Heart left ventricle (tissue), 16 donors: ENCODE measurements around the gene LTBP2. TPM values are rescaled to one million over a fixed set of nuclear protein-coding genes. Genes with fewer than 3 reads are reported as not detected.

Source experiments
- ATAC-seq, 4 donors: fragments of 200-7000 bp; cut with Tn5 transposase; one replicate each; pipeline ENCODE4 v1.9.1; 2020 to 2022; ENCODE audit warnings: moderate library complexity in 4 of 4, mild to moderate bottlenecking in 3 of 4, moderate number of reproducible peaks in 1 of 4
- DNase-seq, 5 donors: peaks; one replicate each; pipeline ENCODE4 v3.0.0-alpha.2; 2020
- H3K27ac ChIP-seq, 12 donors: fragments of 200-600 bp; sonication (generic) in 4 of 12; one replicate each; pipeline versions ENCODE4 v1.5.0 to v1.8.0; 2016 to 2022; ENCODE audit warnings: mild to moderate bottlenecking in 2 of 12
- H3K27me3 ChIP-seq, 9 donors: fragments of 200-600 bp; sonication (generic) in 2 of 9; one replicate each; pipeline versions ENCODE4 v1.5.1 to v1.8.0; 2016 to 2022; ENCODE audit warnings: mild to moderate bottlenecking in 3 of 9
- H3K36me3 ChIP-seq, 9 donors: fragments of 200-600 bp; sonication (generic) in 2 of 9; one replicate each; pipeline versions ENCODE4 v1.5.0 to v1.8.0; 2018 to 2022; ENCODE audit warnings: mild to moderate bottlenecking in 2 of 9
- H3K4me1 ChIP-seq, 12 donors: fragments of 200-600 bp; sonication (generic) in 4 of 12; one replicate each; pipeline versions ENCODE4 v1.5.0 to v1.8.0; 2016 to 2022; ENCODE audit warnings: mild to moderate bottlenecking in 3 of 12
- H3K4me3 ChIP-seq, 12 donors: fragments of 200-600 bp; sonication (generic) in 4 of 12; one replicate each; pipeline versions ENCODE4 v1.5.0 to v1.8.0; 2017 to 2022; ENCODE audit warnings: mild to moderate bottlenecking in 9 of 12, moderate library complexity in 4 of 12
- H3K9me3 ChIP-seq, 12 donors: fragments of 200-600 bp; sonication (generic) in 4 of 12; one replicate each; pipeline versions ENCODE4 v1.5.0 to v1.8.0; 2016 to 2022; ENCODE audit warnings: mild to moderate bottlenecking in 1 of 12
- CTCF ChIP-seq, 12 donors: fragments of 200-600 bp; sonication (generic) in 4 of 12; IDR thresholded peaks; one replicate each; pipeline versions ENCODE4 v1.5.0 to v1.8.0; 2018 to 2022; ENCODE audit warnings: antibody characterized with exemption in 12 of 12, mild to moderate bottlenecking in 5 of 12
- POLR2A ChIP-seq, 2 donors: fragments of 450-650 bp; IDR thresholded peaks; one replicate each; pipeline ENCODE4 v1.6.1; 2017; ENCODE audit warnings: antibody characterized with exemption in 2 of 2, mild to moderate bottlenecking in 2 of 2, moderate library complexity in 2 of 2
- WGBS, 4 donors: extraction: QIAGEN DNeasy Blood & Tissue Kit in 2 of 4; methylation state at CpG; one replicate each; pipeline versions ENCODE4 v1.1.5 to v1.1.7; 2013 to 2018; 5-methylcytosine and 5-hydroxymethylcytosine counted together
- intact Hi-C, 10 donors: fragments of 100-400 bp; cut with DNase I; formaldehyde crosslinking; loops; one replicate each; pipeline versions ENCODE4 v1.11.1 to v1.14.2; 2022
- polyA plus RNA-seq, 2 donors: library from polyadenylated mRNA; stranded (reverse); fragments of 200-250 nt; gene quantifications; one replicate each; pipeline ENCODE4 v1.2.3, GENCODE V29; 2013
- total RNA-seq, 9 donors: library from RNA; depleted of rRNA in 2 of 9; stranded (reverse); fragments of >200 nt in 2 of 9; fragmentation: NEBNext Ultra II Directional in 3 of 9; extraction: Animal tissue kit (Norgen Biotek cat#: 25700) in 3 of 9; gene quantifications; one replicate each; pipeline versions ENCODE4 v1.1.0 to v1.2.4, GENCODE V29; 2016 to 2023
- donor health status: ischemic (EF 13 %, LVEDD 7.1; RV severe dilation, severe dysfunction).
- donor health status: healthy with polysubstance abuse.
- donor health status: DM: no; HTN: yes; CAD: no.
- donor health status: DM: no; HTN: no; CAD: no.
- donor health status: ischemic (EF 25% LVEDD 6.9; RV normal size, moderate dysfunction).
- donor health status: ischemic (EF 25% LVEDD 5.7; RV mildly dilated, moderate dysfunction).
- donor health status: healthy.
- donor health status: DM: yes; HTN: yes; CAD: no.
- donor health status: ischemic (EF 35%, LVEDD 5.7; RV mildly dilated, moderate dysfunction).
- donor health status: nonischemic (EF 11% LVEDD 7.7; RV severe dilation, severe dysfunction).
- donor health status: DM: yes; HTN: yes; CAD: no.
- donor health status: PGD.
- donor health status: ischemic (EF 29% LVEDD 5.4; RV normal size, mild dysfunction).
- donor health status: nonischemic (EF 23%, LVEDD 6.1; RV moderate dilation, normal function).

Gene LTBP2
- total and polyA plus RNA-seq, 11 donors: 4.0 to 69.1 (median 29.5) TPM

DNA sequence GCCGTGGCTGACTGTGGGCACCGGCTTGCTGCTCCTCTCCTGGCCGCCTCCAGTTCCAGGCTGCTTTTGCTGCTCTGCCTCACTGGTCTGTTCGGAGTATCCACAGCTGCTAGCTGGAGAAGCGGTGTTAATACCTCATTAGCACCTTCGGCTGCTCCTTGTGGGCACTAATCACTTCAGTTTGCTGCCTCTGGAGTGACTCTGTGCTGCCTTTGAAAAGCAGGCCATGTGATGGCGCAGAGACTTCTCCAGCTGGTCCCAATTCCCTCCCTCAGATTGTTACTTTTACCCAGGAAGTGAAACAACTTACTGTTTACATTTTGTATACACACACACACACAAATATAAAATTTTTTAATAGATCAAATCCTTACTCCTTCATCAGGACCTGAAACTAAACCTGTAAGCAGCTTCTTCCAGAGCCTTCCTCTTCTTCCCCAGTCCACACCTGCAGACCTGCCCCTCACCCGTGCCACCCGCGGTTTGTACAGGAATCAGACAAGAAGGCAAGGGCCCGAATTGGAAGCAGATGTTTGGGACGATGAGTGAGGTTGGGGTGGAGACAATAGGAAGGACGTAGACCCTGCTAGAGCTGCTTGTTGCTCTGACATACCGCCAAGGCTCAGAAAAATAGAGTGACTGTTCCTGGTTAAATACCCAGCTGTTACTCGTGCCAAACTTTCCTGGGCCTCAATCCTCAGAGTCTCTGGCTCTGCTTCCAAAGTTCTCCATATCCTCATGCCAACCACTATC lies 41.5 kb upstream of the LTBP2 start:
- H3K4me1 ChIP-seq: peaks cover 0 to 24% (median 4%) of the 10 kb centered on the region in 12 donors
- no peak overlapping the region for H3K4me3 ChIP-seq
- peaks cover 0 to 24% (median 6%) of the 10 kb centered on the region in 9 donors for H3K36me3 ChIP-seq
- intact Hi-C loops: no loop called here
- no peak for TF ChIP-seq POLR2A (IDR thresholded peaks at IDR 0.05)
- no peak for TF ChIP-seq CTCF (IDR thresholded peaks at IDR 0.05)
- H3K27me3 ChIP-seq: no peaks in the 10 kb centered on the region
- no peak overlapping the region for H3K27ac ChIP-seq
- no peaks in the 10 kb centered on the region for H3K9me3 ChIP-seq
- ATAC-seq: no peak
- 82 to 86% (median 82%) methylated on average over 15 of the region's 15 CpGs for WGBS, 4 donors
- no peak for DNase-seq

DNA sequence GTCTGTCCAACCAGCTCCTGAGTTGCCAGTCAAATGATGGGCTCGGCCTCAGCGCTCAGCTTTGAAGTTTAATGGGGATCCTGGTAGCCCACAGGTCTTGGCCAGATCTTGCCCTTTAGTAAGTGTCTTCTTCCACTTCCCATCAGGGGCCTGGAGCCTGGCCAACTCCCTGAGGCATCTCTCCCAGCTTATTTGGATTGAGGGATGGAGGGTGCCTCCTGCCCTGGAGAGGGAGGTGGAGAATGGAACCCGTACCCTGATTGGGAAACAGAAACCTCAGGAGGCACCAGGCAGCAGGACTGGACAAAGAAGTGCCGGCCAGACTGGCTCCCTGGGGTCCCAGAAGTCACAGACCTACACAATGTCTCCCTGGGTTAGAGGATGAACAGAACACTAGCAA lies 40.5 kb upstream of the LTBP2 start:
- WGBS, 4 donors: 70 to 89% (median 81%) methylated on average over 3 to 4 of the region's 4 CpGs
- Histone ChIP-seq H3K4me3 (no peak overlapping the region), H3K36me3 (peaks cover 0 to 23% (median 6%) of the 10 kb centered on the region in 9 donors), H3K4me1 (peaks cover 0 to 35% (median 10%) of the 10 kb centered on the region in 12 donors), H3K27ac (no peak overlapping the region), H3K9me3 (no peaks in the 10 kb centered on the region), H3K27me3 (no peaks in the 10 kb centered on the region)
- TF ChIP-seq POLR2A (IDR thresholded peaks at IDR 0.05) (no peak), CTCF (IDR thresholded peaks at IDR 0.05) (no peak)
- intact Hi-C loops: no loop called here
- ATAC-seq (no peak), DNase-seq (no peak)

DNA sequence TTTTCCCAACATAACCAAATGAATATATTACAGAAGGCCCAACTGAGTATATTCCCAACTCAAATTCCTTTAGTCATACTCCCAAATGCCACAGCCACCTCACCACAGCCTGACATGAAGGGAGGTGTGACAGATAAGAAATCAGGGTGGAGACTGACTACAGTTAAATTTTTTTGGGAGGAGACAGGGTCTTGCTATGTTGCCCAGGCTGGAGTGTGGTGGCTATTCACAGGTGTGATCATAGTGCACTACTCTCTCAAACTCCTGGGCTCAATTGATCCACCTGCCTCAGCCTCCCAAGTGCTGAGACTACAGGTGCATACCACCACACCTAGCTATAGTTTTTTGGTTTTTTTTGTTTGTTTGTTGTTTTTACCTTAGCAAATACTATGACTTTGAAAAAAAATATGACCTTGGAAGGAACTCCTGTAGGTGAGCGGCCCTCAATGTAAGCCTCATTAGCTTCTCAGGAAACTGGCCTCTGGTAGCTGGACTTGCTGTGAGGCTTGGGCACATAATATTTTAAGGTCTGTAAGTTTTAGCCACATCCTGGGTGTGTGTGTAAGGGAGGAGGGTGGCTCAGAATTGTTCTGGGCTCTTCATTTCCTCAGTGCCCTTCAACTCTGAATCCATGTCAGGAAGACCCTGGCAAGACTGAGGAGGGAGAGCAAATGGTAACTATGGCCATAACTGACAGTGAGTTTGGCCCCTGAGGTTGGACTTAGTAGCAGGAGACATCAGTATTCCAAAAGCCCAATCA lies 39.1 kb upstream of the LTBP2 start:
- no peak overlapping the region for H3K4me3 ChIP-seq
- no peak overlapping the region for H3K27ac ChIP-seq
- DNase-seq: no peak
- no peak for ATAC-seq
- H3K36me3 ChIP-seq: peaks cover 0 to 11% (median under 1%) of the 10 kb centered on the region in 9 donors
- peaks cover 0 to 36% (median 10%) of the 10 kb centered on the region in 12 donors for H3K4me1 ChIP-seq
- intact Hi-C loops: no loop called here
- WGBS, 4 donors: 91 to 100% (median 94%) methylated on average over 1 of the region's 1 CpG
- no peaks in the 10 kb centered on the region for H3K27me3 ChIP-seq
- TF ChIP-seq POLR2A (IDR thresholded peaks at IDR 0.05) (no peak), CTCF (IDR thresholded peaks at IDR 0.05) (no peak)
- no peaks in the 10 kb centered on the region for H3K9me3 ChIP-seq

DNA sequence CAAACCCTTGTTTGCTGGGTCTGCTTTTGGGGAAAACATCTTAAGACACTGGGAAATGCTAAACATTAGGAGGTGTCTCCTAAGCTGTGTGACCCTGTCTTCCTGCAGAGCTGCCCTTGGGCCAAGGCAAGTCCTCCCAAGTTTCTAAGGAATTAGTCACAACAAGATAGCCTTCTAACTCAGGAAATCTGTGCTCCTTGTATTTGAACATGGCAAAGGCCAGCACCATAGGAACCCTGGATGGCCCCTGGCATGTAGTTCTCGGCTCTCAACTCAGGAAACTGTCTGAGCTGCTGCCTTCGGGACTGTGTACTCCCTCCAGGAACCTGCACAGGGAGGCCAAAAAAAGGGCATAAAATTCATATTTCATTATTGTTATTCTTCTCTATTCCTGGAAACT lies 37.6 kb upstream of the LTBP2 start:
- 67 to 76% (median 70%) methylated on average over 2 of the region's 2 CpGs for WGBS, 4 donors
- no peak for DNase-seq
- Histone ChIP-seq H3K27ac (no peak overlapping the region), H3K27me3 (no peaks in the 10 kb centered on the region), H3K36me3 (peaks cover 0 to 5% (median 0%) of the 10 kb centered on the region in 9 donors), H3K4me3 (no peak overlapping the region), H3K4me1 (peaks cover 0 to 32% (median 6%) of the 10 kb centered on the region in 12 donors), H3K9me3 (no peaks in the 10 kb centered on the region)
- ATAC-seq: no peak
- TF ChIP-seq CTCF (IDR thresholded peaks at IDR 0.05) (no peak), POLR2A (IDR thresholded peaks at IDR 0.05) (no peak)
- intact Hi-C loops: loop anchor here in 1 of 10 donors (5.0 kb wide), 1 partner anchor 37 kb away; the partner anchor contains the start of gene LTBP2
